ENCODE results near the gene CPEB4. TPM values are rescaled to one million over a fixed set of nuclear protein-coding genes. Genes with fewer than 3 reads are reported as not detected.

The CPEB4 gene
- total and polyA plus RNA-seq, 2 of the 4 experiments (the other 2 are of a cell fraction) = 7.8 to 22.6 TPM

DNA sequence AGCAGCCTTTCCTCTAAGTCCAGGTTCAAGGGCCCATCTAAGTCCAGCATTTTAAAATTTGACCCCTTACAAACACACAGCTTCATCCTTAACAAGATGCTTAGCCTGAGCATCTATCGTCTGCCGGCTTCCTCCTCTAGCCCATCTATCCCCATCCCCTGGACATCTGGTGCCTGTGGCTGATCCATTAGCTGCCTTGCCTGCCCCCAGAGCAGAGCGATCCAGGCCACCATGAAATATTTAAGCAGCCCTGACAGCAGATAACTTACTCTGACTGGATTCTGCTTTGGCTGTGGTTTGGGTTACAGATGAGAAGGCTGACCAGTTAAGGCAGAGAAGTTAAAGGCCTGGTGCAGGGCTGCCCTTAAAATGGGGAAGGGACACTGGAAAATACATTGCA lies 30.9 kb upstream of the CPEB4 start:
- no peak overlapping the region for H3K4me2 ChIP-seq (ENCODE audit: low read depth, low read length)
- H4K20me1 ChIP-seq (ENCODE audit: insufficient read depth, low read length) = no peaks in the 10 kb centered on the region
- dilution Hi-C loops (cut with HindIII; ENCODE audit: low sequenced_read_pairs, unreplicated experiment) (no loop called here), in situ Hi-C loops (cut with MboI; ENCODE audit: low sequenced_read_pairs) (no loop called here), intact Hi-C loops (cut with micrococcal nuclease) (no loop called here)
- ChIA-PET POLR2A (ENCODE audit: unreplicated experiment) (no interaction called here), CTCF (no interaction called here)
- H2BK20ac ChIP-seq (ENCODE audit: low read depth, low read length) = no peak overlapping the region
- no peak for TF ChIP-seq FOS (IDR thresholded peaks at IDR 0.05; ENCODE audit: low read depth, low read length)
- no peak overlapping the region for H3K4ac ChIP-seq (ENCODE audit: low read depth, low read length)
- no peak overlapping the region for H3K27ac ChIP-seq (ENCODE audit: insufficient read depth, low read length)
- H2BK5ac ChIP-seq (ENCODE audit: low read depth, low read length, poor library complexity, severe bottlenecking) = no peak overlapping the region
- H3K18ac ChIP-seq (ENCODE audit: low read depth, low read length) = no peak overlapping the region
- H2AK9ac ChIP-seq (replicated peaks; ENCODE audit: low read depth, low read length, poor library complexity) = no peak overlapping the region
- no peaks in the 10 kb centered on the region for H3K9me1 ChIP-seq (ENCODE audit: insufficient read depth, low read length)
- H2BK15ac ChIP-seq (ENCODE audit: low read depth, low read length) = no peak overlapping the region
- no peak overlapping the region for H4K8ac ChIP-seq (ENCODE audit: low read depth in 2 of 2, low read length in 2 of 2)
- no peaks in the 10 kb centered on the region; the same call in 1 of the 2 replicates for H3K4me1 ChIP-seq (ENCODE audit: control insufficient read depth, insufficient read depth, low read length)
- H2AFZ ChIP-seq (replicated peaks; ENCODE audit: low read length, poor library complexity) = no peak overlapping the region
- H2AK5ac ChIP-seq (ENCODE audit: low read depth, low read length) = no peak overlapping the region
- H3K23ac ChIP-seq (ENCODE audit: low read depth, low read length) = no peak overlapping the region
- ATAC-seq (ENCODE audit: low read depth) (no peak), DNase-seq (no peak)
- no peak overlapping the region for H3K14ac ChIP-seq (replicated peaks; ENCODE audit: low read depth, low read length)
- H3K56ac ChIP-seq (ENCODE audit: extremely low read depth, insufficient read depth, low read length) = no peak overlapping the region
- no CpG with 5 or more reads among the region's 3 CpGs for WGBS, 2 experiments (ENCODE audit: extremely low coverage in 2 of 2, insufficient read length in 1 of 2)
- no peak overlapping the region for H4K91ac ChIP-seq (ENCODE audit: insufficient read depth, low read depth, low read length)
- no peak overlapping the region for H3K4me3 ChIP-seq (ENCODE audit: insufficient read depth, low read depth, low read length)
- H3K9me3 ChIP-seq (ENCODE audit: control insufficient read depth, insufficient read depth, low read length) = no peaks in the 10 kb centered on the region; the same call in 1 of the 2 replicates
- H3K27me3 ChIP-seq (ENCODE audit: control insufficient read depth, insufficient read depth, low read length) = peaks cover 14% of the 10 kb centered on the region
- H3K36me3 ChIP-seq (ENCODE audit: control insufficient read depth, insufficient read depth, low read length) = no peaks in the 10 kb centered on the region
- no TSS peak for BruUV-seq (replicated peaks)
- H3K9ac ChIP-seq (ENCODE audit: low read depth, low read length) = no peak overlapping the region
- H3K79me1 ChIP-seq (ENCODE audit: low read depth in 1 of 2, low read length in 2 of 2) = no peaks in the 10 kb centered on the region
- H2BK120ac ChIP-seq (ENCODE audit: low read depth, low read length) = no peak overlapping the region
- H4K5ac ChIP-seq (ENCODE audit: low read depth, low read length) = no peak overlapping the region

All from IMR-90 (cell line).